ENCODE data around the gene DAPK2.
"Not testable (repeated sequence)": the region's sequence is repeated elsewhere in the genome, so short reads cannot be mapped to it uniquely, and the experiment has no call there.

Gene DAPK2

GRCh38 chr15:63913336-63913735 is 132.9 kb downstream of the DAPK2 start:
- no peak for DNase-seq (ENCODE audit: low read depth)

- no peak for DNase-seq (ENCODE audit: low read depth)
Observed at GRCh38 chr15:63912061-63912615, 134.1 kb downstream of the DAPK2 start.

- no peak for DNase-seq (ENCODE audit: low read depth)
Observed at GRCh38 chr15:63911160-63911559, 135.1 kb downstream of the DAPK2 start.

GRCh38 chr15:63909819-63910437 is 136.4 kb downstream of the DAPK2 start:
- no peak for DNase-seq (ENCODE audit: low read depth)

GRCh38 chr15:63908991-63909390 is 137.3 kb downstream of the DAPK2 start:
- DNase-seq (ENCODE audit: low read depth), result no peak

- DNase-seq (ENCODE audit: low read depth), result no peak
Observed at GRCh38 chr15:63908281-63908680, 138.0 kb downstream of the DAPK2 start.

GRCh38 chr15:63907521-63907920 is 138.8 kb downstream of the DAPK2 start:
- DNase-seq (ENCODE audit: low read depth), result no peak

GRCh38 chr15:63906266-63906584 is 140.1 kb downstream of the DAPK2 start:
- DNase-seq (ENCODE audit: low read depth), result no peak

- DNase-seq (ENCODE audit: low read depth), result no peak
Observed at GRCh38 chr15:63905558-63906265, 140.6 kb downstream of the DAPK2 start.

GRCh38 chr15:63905131-63905530 is 141.2 kb downstream of the DAPK2 start:
- no peak for DNase-seq (ENCODE audit: low read depth)

GRCh38 chr15:63904042-63904441 is 142.2 kb downstream of the DAPK2 start:
- no peak for DNase-seq (ENCODE audit: low read depth)

- DNase-seq (ENCODE audit: low read depth), result no peak
Observed at GRCh38 chr15:63902671-63903035, 143.6 kb downstream of the DAPK2 start.

GRCh38 chr15:63901912-63902670 is 144.2 kb downstream of the DAPK2 start:
- no peak for DNase-seq (ENCODE audit: low read depth)

- DNase-seq (ENCODE audit: low read depth), result no peak
Observed at GRCh38 chr15:63900306-63900705, 146.0 kb downstream of the DAPK2 start.

GRCh38 chr15:63899606-63900005 is 146.7 kb downstream of the DAPK2 start:
- DNase-seq (ENCODE audit: low read depth), result not testable (repeated sequence)

GRCh38 chr15:63899193-63899592 is 147.1 kb downstream of the DAPK2 start:
- DNase-seq (ENCODE audit: low read depth), result no peak

- peak; percentile 60 for DNase-seq (ENCODE audit: low read depth)
Observed at GRCh38 chr15:63896336-63897115, 149.8 kb downstream of the DAPK2 start.

GRCh38 chr15:63895787-63896218 is 150.5 kb downstream of the DAPK2 start:
- DNase-seq (ENCODE audit: low read depth), result no peak

GRCh38 chr15:63895194-63895593 is 151.1 kb downstream of the DAPK2 start:
- DNase-seq (ENCODE audit: low read depth), result no peak

GRCh38 chr15:63894662-63894949 is 151.7 kb downstream of the DAPK2 start:
- DNase-seq (ENCODE audit: low read depth), result no peak

- DNase-seq (ENCODE audit: low read depth), result no peak
Observed at GRCh38 chr15:63893866-63894661, 152.2 kb downstream of the DAPK2 start.

All from non-pigmented ciliary epithelial cell (primary cell).